Lung (tissue), 16 donors: ENCODE results near the gene CLIC5. TPM values are rescaled to one million over a fixed set of nuclear protein-coding genes. Genes with fewer than 3 reads are reported as not detected.

Source experiments
- ATAC-seq: fragments of 200-7000 bp; cut with Tn5 transposase; one replicate; pipeline ENCODE4 v1.9.1; 2020; ENCODE audit warnings: moderate number of reproducible peaks; ENCODE audit not compliant: insufficient read depth, low FRiP score
- DNase-seq, 3 donors: peaks; one replicate each; pipeline ENCODE4 v3.0.0-alpha.2; 2013 to 2017
- H3K27ac ChIP-seq, 2 donors: one replicate each; pipeline ENCODE4 v1.5.1; 2013; ENCODE audit warnings: mild to moderate bottlenecking in 2 of 2, moderate library complexity in 2 of 2, control low read depth in 1 of 2, inconsistent platforms in 1 of 2, low read depth in 1 of 2, low read length in 1 of 2
- H3K27me3 ChIP-seq, 3 donors: one replicate each; pipeline ENCODE4 v1.5.1; 2013; ENCODE audit warnings: low read length in 2 of 3; ENCODE audit not compliant: control insufficient read depth in 3 of 3, insufficient read depth in 3 of 3
- H3K36me3 ChIP-seq, 4 donors: one replicate each; pipeline ENCODE4 v1.5.1; 2013; ENCODE audit warnings: low read length in 4 of 4, mild to moderate bottlenecking in 1 of 4, moderate library complexity in 1 of 4; ENCODE audit not compliant: control insufficient read depth in 4 of 4, insufficient read depth in 4 of 4
- H3K4me1 ChIP-seq, 5 donors: one replicate each; pipeline ENCODE4 v1.5.1; 2013; ENCODE audit warnings: low read length in 5 of 5, mild to moderate bottlenecking in 2 of 5, moderate library complexity in 1 of 5; ENCODE audit not compliant: control insufficient read depth in 5 of 5, insufficient read depth in 5 of 5
- H3K4me3 ChIP-seq: one replicate; pipeline ENCODE4 v1.5.1; 2013; ENCODE audit warnings: mild to moderate bottlenecking, control low read depth, moderate library complexity
- H3K9ac ChIP-seq, 2 donors: one replicate each; pipeline ENCODE4 v1.5.1; 2013; ENCODE audit warnings: low read length in 2 of 2, control low read depth in 1 of 2; ENCODE audit not compliant: insufficient read depth in 1 of 2
- H3K9me3 ChIP-seq, 4 donors: one replicate each; pipeline ENCODE4 v1.5.1; 2013; ENCODE audit warnings: low read length in 3 of 4, mild to moderate bottlenecking in 1 of 4, moderate library complexity in 1 of 4; ENCODE audit not compliant: control insufficient read depth in 4 of 4, insufficient read depth in 3 of 4
- WGBS, 2 donors: extraction: QIAGEN DNeasy Blood & Tissue Kit; methylation state at CpG; one replicate each; pipeline ENCODE4 v1.1.7; 2013; 5-methylcytosine and 5-hydroxymethylcytosine counted together
- long read RNA-seq, 5 donors: transcript quantifications; one replicate each; lab custom pipeline, GENCODE V29; 2026
- polyA plus RNA-seq, 2 donors: library from polyadenylated mRNA; stranded (reverse); fragments of 200-250 nt; gene quantifications; one replicate each; pipeline ENCODE4 v1.2.1, GENCODE V29; 2013
- total RNA-seq, 2 donors: library from RNA; depleted of rRNA in 1 of 2; stranded (reverse); fragments of >200 nt in 1 of 2; gene quantifications; one replicate each; pipeline ENCODE4 v1.2.1, GENCODE V29; 2014 to 2021
- TF ChIP-seq, protein P1 (sequence below): IDR thresholded peaks from 2 replicates; pipeline ENCODE4 v1.5.1; 2012; ENCODE audit warnings: mild to moderate bottlenecking; ENCODE audit errors: control extremely low read depth, extremely low read depth
- donor health status: control.
- donor health status: control.
- donor health status: Bipolar disorder and iron deficiency.
- donor health status: healthy.
- donor health status: DM: yes; HTN: yes; CAD: no.

CLIC5 gene
- 10 to 100 TPM; 65.4 to 92.3 TPM for total RNA-seq
- polyA plus RNA-seq, result 10 to 100 TPM; 14.8 to 16.0 TPM
- long read RNA-seq, donor 1, full-length matches to known transcripts, result 5 of 5 reads
- long read RNA-seq, donor 1, partial matches to known transcripts, result 0 of 5 reads
- long read RNA-seq, donor 1, other reads (novel, unspliced or antisense), result 0 of 5 reads
- long read RNA-seq, donor 2, full-length matches to known transcripts, result 2 of 2 reads
- long read RNA-seq, donor 2, partial matches to known transcripts, result 0 of 2 reads
- long read RNA-seq, donor 2, other reads (novel, unspliced or antisense), result 0 of 2 reads
- long read RNA-seq, donor 3, full-length matches to known transcripts, result 4 of 4 reads
- long read RNA-seq, donor 3, partial matches to known transcripts, result 0 of 4 reads
- long read RNA-seq, donor 3, other reads (novel, unspliced or antisense), result 0 of 4 reads
- long read RNA-seq, donor 4, full-length matches to known transcripts, result 1 of 1 reads
- long read RNA-seq, donor 4, partial matches to known transcripts, result 0 of 1 reads
- long read RNA-seq, donor 4, other reads (novel, unspliced or antisense), result 0 of 1 reads
- long read RNA-seq, donor 5, full-length matches to known transcripts, result 1 of 1 reads
- long read RNA-seq, donor 5, partial matches to known transcripts, result 0 of 1 reads
- long read RNA-seq, donor 5, other reads (novel, unspliced or antisense), result 0 of 1 reads

DNA sequence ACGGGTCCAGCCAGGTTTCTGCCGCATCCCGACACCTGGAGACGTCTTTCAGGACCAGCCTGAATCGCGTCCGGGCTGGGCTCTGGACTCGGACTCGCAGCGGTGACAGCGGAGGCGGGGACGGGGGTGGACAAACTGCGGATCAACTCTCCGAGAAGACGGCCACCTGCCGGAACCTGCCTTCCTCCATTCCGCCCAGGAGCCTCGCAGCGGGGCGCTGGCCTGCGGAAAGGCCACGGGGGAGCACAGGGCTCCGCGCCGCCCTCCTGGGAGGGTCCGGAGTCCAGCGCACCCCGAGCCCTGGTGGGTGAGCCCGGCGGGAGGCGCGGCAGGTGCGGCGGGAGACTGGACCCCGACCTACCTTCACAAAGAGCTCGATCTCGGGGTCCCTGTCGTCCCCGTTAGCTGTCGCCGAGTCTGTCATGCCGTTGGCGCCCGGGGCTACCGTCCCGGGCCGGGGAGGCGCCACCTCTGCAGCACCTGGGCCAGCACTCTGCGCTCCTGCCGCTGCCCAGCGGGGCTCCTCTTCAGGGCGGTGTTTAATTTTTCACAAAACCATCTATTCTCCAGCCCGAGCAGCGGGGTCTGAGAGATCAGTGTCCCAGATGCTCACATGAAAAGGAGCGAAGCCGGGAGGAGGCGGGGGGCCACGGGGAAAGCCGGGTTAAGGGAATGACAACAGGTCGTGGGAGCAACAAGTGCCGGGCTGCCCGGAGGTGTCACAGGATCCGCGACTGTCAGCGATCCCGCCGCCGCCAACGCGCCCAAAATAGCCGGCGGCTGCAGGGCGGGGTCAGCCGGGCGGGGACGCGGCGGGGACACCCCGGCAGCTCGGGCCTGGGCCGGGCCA, at the start of gene CLIC5:
TSS of gene CLIC5 (minus strand) at position 742 of the 850 bp plus-strand sequence. CDS start at position 424, 318 bp downstream.
- ATAC-seq (peak; percentile 49), DNase-seq (peak in 1 of 3 donors; percentile 25)
- Histone ChIP-seq H3K36me3 (no peaks in the 10 kb centered on the region), H3K4me1 (peaks cover 0 to 18% (median 9%) of the 10 kb centered on the region in 5 donors), H3K9ac (peak within 1 kb of the TSS; percentile 31 to 53), H3K4me3 (peak within 1 kb of the TSS; percentile 68), H3K27ac (peak within 1 kb of the TSS; percentile 92 to 96), H3K27me3 (peaks cover 0 to 49% (median 28%) of the 10 kb centered on the region in 3 donors), H3K9me3 (peaks cover 0 to 2% (median 0%) of the 10 kb centered on the region in 4 donors)
- TF ChIP-seq, protein P1, sequence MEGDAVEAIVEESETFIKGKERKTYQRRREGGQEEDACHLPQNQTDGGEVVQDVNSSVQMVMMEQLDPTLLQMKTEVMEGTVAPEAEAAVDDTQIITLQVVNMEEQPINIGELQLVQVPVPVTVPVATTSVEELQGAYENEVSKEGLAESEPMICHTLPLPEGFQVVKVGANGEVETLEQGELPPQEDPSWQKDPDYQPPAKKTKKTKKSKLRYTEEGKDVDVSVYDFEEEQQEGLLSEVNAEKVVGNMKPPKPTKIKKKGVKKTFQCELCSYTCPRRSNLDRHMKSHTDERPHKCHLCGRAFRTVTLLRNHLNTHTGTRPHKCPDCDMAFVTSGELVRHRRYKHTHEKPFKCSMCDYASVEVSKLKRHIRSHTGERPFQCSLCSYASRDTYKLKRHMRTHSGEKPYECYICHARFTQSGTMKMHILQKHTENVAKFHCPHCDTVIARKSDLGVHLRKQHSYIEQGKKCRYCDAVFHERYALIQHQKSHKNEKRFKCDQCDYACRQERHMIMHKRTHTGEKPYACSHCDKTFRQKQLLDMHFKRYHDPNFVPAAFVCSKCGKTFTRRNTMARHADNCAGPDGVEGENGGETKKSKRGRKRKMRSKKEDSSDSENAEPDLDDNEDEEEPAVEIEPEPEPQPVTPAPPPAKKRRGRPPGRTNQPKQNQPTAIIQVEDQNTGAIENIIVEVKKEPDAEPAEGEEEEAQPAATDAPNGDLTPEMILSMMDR, result no peak
- 0 to 1% methylated on average over 82 of the region's 82 CpGs for WGBS, 2 donors

DNA sequence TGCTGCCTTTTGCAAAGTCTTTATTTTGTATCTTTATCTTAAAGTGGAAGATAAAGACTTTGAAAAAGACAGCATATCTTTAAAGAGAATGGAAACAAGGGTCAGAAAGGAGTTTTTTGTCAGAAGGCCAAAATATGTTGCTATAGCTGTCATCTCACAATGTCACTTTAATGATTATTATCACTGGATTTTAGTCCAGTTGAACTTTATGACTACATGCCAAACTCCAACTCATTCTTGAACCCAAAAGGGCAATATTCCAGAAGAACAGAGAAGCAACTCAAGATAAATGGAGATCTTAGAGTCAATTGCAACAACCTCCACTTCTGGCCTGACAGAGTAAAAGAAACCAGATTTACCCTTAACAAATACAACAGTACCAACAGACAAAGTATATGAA, 47.3 kb upstream of the CLIC5 start:
- no peaks in the 10 kb centered on the region for H3K4me1 ChIP-seq
- no peak overlapping the region for H3K27ac ChIP-seq
- DNase-seq (no peak), ATAC-seq (no peak)
- TF ChIP-seq, protein P1, result no peak
- peaks cover 0 to 2% (median under 1%) of the 10 kb centered on the region in 4 donors for H3K9me3 ChIP-seq
- no peaks in the 10 kb centered on the region for H3K36me3 ChIP-seq
- H3K27me3 ChIP-seq, result no peaks in the 10 kb centered on the region
- H3K9ac ChIP-seq, result no peak overlapping the region
- H3K4me3 ChIP-seq, result no peak overlapping the region

DNA sequence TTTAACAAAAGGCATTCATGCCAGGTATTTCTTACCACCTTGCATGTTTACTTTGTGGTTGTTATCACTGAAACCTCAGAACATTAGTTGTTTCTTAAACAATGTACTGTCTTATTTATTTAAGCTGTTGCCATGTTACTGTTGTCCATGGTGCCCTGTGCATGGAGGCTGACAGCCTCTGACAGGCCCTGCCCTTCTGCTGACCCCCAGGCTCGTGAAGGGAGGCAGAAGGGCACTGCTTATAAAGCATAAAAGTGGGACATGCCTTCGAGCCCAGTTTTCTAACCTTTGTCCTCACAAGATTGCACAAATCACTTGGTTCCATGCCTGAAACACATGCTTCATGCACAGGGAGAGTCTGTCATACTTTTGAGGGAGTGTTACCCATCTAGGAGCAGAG, 46.7 kb upstream of the CLIC5 start:
- TF ChIP-seq, protein P1, result no peak
- no peak overlapping the region for H3K4me3 ChIP-seq
- no peak overlapping the region for H3K9ac ChIP-seq
- DNase-seq, result peak; percentile 26 to 48 (median 46)
- peaks cover 0 to 2% (median under 1%) of the 10 kb centered on the region in 4 donors for H3K9me3 ChIP-seq
- H3K27ac ChIP-seq, result peak overlapping the region in 1 of 2 donors; percentile 77
- no peaks in the 10 kb centered on the region for H3K27me3 ChIP-seq
- WGBS, 2 donors, result 29 to 62% methylated on average over 2 of the region's 2 CpGs
- no peaks in the 10 kb centered on the region for H3K4me1 ChIP-seq
- ATAC-seq, result peak; percentile 71
- H3K36me3 ChIP-seq, result no peaks in the 10 kb centered on the region
